ENCODE measurements around the gene ST6GALNAC1.
"Not testable (repeated sequence)": the region's sequence is repeated elsewhere in the genome, so short reads cannot be mapped to it uniquely, and the experiment has no call there.

Gene ST6GALNAC1

GRCh38 chr17:76611080-76611749 is 32.3 kb downstream of the ST6GALNAC1 start:
- not testable (repeated sequence) for DNase-seq

- DNase-seq = not testable (repeated sequence)
Measured at GRCh38 chr17:76606685-76607084, 36.9 kb downstream of the ST6GALNAC1 start.

- no peak for DNase-seq
Measured at GRCh38 chr17:76601065-76601464, 42.5 kb downstream of the ST6GALNAC1 start.

GRCh38 chr17:76599694-76600460 is 43.7 kb downstream of the ST6GALNAC1 start:
- no peak for DNase-seq

- peak; percentile 85 for DNase-seq
Measured at GRCh38 chr17:76598004-76598439, 45.5 kb downstream of the ST6GALNAC1 start.

GRCh38 chr17:76597156-76598003 is 46.2 kb downstream of the ST6GALNAC1 start:
- no peak for DNase-seq

- DNase-seq = no peak
Measured at GRCh38 chr17:76594690-76595089, 48.9 kb downstream of the ST6GALNAC1 start.

GRCh38 chr17:76593959-76594358 is 49.6 kb downstream of the ST6GALNAC1 start:
- no peak for DNase-seq

- no peak for DNase-seq
Measured at GRCh38 chr17:76593384-76593826, 50.2 kb downstream of the ST6GALNAC1 start.

GRCh38 chr17:76588182-76588581 is 55.4 kb downstream of the ST6GALNAC1 start:
- no peak for DNase-seq

- DNase-seq = peak; percentile 13
Measured at GRCh38 chr17:76586741-76587487, 56.6 kb downstream of the ST6GALNAC1 start.

- DNase-seq = peak; percentile 46
Measured at GRCh38 chr17:76585649-76586593, 57.6 kb downstream of the ST6GALNAC1 start, which contains the start of gene ST6GALNAC2. ST6GALNAC2 (minus strand) TSS chr17:76585860; CDS start chr17:76585808, 52 bp downstream.

- no peak for DNase-seq
Measured at GRCh38 chr17:76585033-76585648, 58.4 kb downstream of the ST6GALNAC1 start.

GRCh38 chr17:76584427-76585032 is 59.0 kb downstream of the ST6GALNAC1 start:
- DNase-seq = no peak

GRCh38 chr17:76582660-76583059 is 60.9 kb downstream of the ST6GALNAC1 start:
- DNase-seq = no peak

GRCh38 chr17:76581515-76581914 is 62.0 kb downstream of the ST6GALNAC1 start:
- DNase-seq = no peak

GRCh38 chr17:76579281-76579680 is 64.3 kb downstream of the ST6GALNAC1 start:
- DNase-seq = no peak

- no peak for DNase-seq
Measured at GRCh38 chr17:76578376-76578775, 65.2 kb downstream of the ST6GALNAC1 start.

GRCh38 chr17:76577876-76578275 is 65.7 kb downstream of the ST6GALNAC1 start:
- no peak for DNase-seq

- no peak for DNase-seq
Measured at GRCh38 chr17:76576189-76576588, 67.4 kb downstream of the ST6GALNAC1 start.
